Stimulated activated CD4-positive, alpha-beta T cell treated with anti-CD3 and anti-CD28 coated beads, Interleukin-12 subunit alpha, Interleukin-12 subunit beta, amount 100 ng/mL, for 24 hours (primary cell): ENCODE results near the gene RFTN1.

ENCODE experiments used
- DNase-seq, 2 experiments: peaks; one replicate each; pipeline ENCODE4 v3.0.0-alpha.2; 2020; ENCODE audit warnings: low read depth in 2 of 2

RFTN1 gene

GRCh38 chr3:16468002-16468335, 45.5 kb downstream of the RFTN1 start:
- DNase-seq: no peak

- peak; percentile 18 to 43 for DNase-seq
These were observed 46.1 kb downstream of the RFTN1 start for GRCh38 chr3:16467393-16467792.

- DNase-seq: no peak
These were observed 46.7 kb downstream of the RFTN1 start for GRCh38 chr3:16466822-16467221.

GRCh38 chr3:16464511-16465148, 48.9 kb downstream of the RFTN1 start:
- DNase-seq: no peak

GRCh38 chr3:16463914-16464313, 49.6 kb downstream of the RFTN1 start:
- no peak for DNase-seq

GRCh38 chr3:16463119-16463518, 50.4 kb downstream of the RFTN1 start:
- no peak for DNase-seq

GRCh38 chr3:16462679-16463078, 50.8 kb downstream of the RFTN1 start:
- DNase-seq: no peak

- no peak for DNase-seq
These were observed 51.8 kb downstream of the RFTN1 start for GRCh38 chr3:16461463-16462245.

GRCh38 chr3:16460886-16461285, 52.6 kb downstream of the RFTN1 start:
- no peak for DNase-seq

- no peak for DNase-seq
These were observed 53.2 kb downstream of the RFTN1 start for GRCh38 chr3:16460273-16460672.

- DNase-seq: no peak
These were observed 56.6 kb downstream of the RFTN1 start for GRCh38 chr3:16456784-16457415.

- DNase-seq: no peak
These were observed 57.5 kb downstream of the RFTN1 start for GRCh38 chr3:16455966-16456365.

- DNase-seq: no peak
These were observed 58.5 kb downstream of the RFTN1 start for GRCh38 chr3:16455001-16455400.

- DNase-seq: no peak
These were observed 61.2 kb downstream of the RFTN1 start for GRCh38 chr3:16452261-16452660.

- DNase-seq: no peak
These were observed 64.1 kb downstream of the RFTN1 start for GRCh38 chr3:16449369-16449768.

GRCh38 chr3:16448639-16449070, 64.8 kb downstream of the RFTN1 start:
- DNase-seq: peak; percentile 29 to 34

- no peak for DNase-seq
These were observed 66.4 kb downstream of the RFTN1 start for GRCh38 chr3:16447135-16447534.

GRCh38 chr3:16444344-16444743, 69.2 kb downstream of the RFTN1 start:
- DNase-seq: no peak

GRCh38 chr3:16442730-16443129, 70.8 kb downstream of the RFTN1 start:
- DNase-seq: no peak

- DNase-seq: no peak
These were observed 72.1 kb downstream of the RFTN1 start for GRCh38 chr3:16441371-16441875.

GRCh38 chr3:16439848-16440708, 73.4 kb downstream of the RFTN1 start:
- DNase-seq: no peak
